Esophagus muscularis mucosa (tissue), 4 donors: ENCODE data around the gene PIN1.

Experiments used
- CTCF ChIP-seq, 3 experiments: fragments of 200-600 bp in 2 of 3; fragments of 450-650 bp in 1 of 3; sonication (generic) in 2 of 3; IDR thresholded peaks; one replicate each; pipeline ENCODE4 v1.5.1; 2017 to 2019; ENCODE audit warnings: antibody characterized with exemption in 3 of 3, mild to moderate bottlenecking in 2 of 3, moderate library complexity in 1 of 3
- EP300 ChIP-seq: sonication (generic); formaldehyde crosslinking; IDR thresholded peaks from one replicate; pipeline ENCODE4 v1.6.1; 2017; ENCODE audit warnings: antibody characterized with exemption
- POLR2A ChIP-seq: fragments of 450-650 bp; IDR thresholded peaks from one replicate; pipeline ENCODE4 v1.6.1; 2017; ENCODE audit warnings: antibody characterized with exemption, moderate library complexity, mild to moderate bottlenecking, low read depth
- POLR2AphosphoS5 ChIP-seq, 2 donors: sonication (generic); formaldehyde crosslinking; IDR thresholded peaks; one replicate each; pipeline ENCODE4 v1.6.1; 2017; ENCODE audit warnings: antibody characterized with exemption in 2 of 2

- peak; percentile 8 to 38 (median 22) for TF ChIP-seq CTCF (IDR thresholded peaks at IDR 0.05)
- no peak for TF ChIP-seq EP300
- no peak for TF ChIP-seq POLR2A
- TF ChIP-seq POLR2AphosphoS5 (IDR thresholded peaks at IDR 0.05), result no peak
Measured at GRCh38 chr19:9885077-9885552, 50.0 kb downstream of the PIN1 start.
